K562 (cell line): ENCODE data around the gene B4GALT5. TPM values are rescaled to one million over a fixed set of nuclear protein-coding genes. Genes with fewer than 3 reads are reported as not detected.

Source experiments
- ATAC-seq: fragments of 200-7000 bp; cut with Tn5 transposase; 3 replicates; pipeline ENCODE4 v1.9.1; 2020; ENCODE audit warnings: moderate library complexity
- BruUV-seq: library from RNA; stranded (reverse); fragments of 400-500 nt; replicated peaks from 2 replicates; lab custom pipeline; 2021; lab: Mats Ljungman, UMichigan
- CTCF ChIA-PET: fragments of 300-600 bp; formaldehyde crosslinking; extraction: SDS; loops from one replicate; lab custom pipeline; 2021; ENCODE audit warnings: low intra/inter-chr PET ratio; lab: Yijun Ruan, JAX
- POLR2A ChIA-PET: fragments of 300-600, 350-650 bp; sonication (Branson Sonifier 250); formaldehyde crosslinking; extraction: SDS; loops from one replicate; lab custom pipeline; 2021; ENCODE audit warnings: antibody characterized with exemption, inconsistent platforms; lab: Yijun Ruan, JAX
- DNase-seq, 4 experiments: peaks; one replicate each; pipeline versions ENCODE4 v3.0.0 to v3.0.0-alpha.2; 2011 to 2018; ENCODE audit warnings: low spot score in 3 of 4, mixed read lengths in 3 of 4; ENCODE audit errors: extremely low read depth in 1 of 4
- FAIRE-seq: peaks from 2 replicates; lab custom pipeline; 2011; peaks lifted over from hg19 to GRCh38; lab: Jason Lieb, UNC
- H2AFZ ChIP-seq: 2 replicates; pipeline ENCODE4 v1.6.0; 2011; ENCODE audit warnings: low read depth, low read length, control low read depth, inconsistent platforms
- H3K27ac ChIP-seq: fragments of 200-600 bp; 3 replicates; pipeline ENCODE4 v1.8.0; 2011; ENCODE audit warnings: low read depth, mild to moderate bottlenecking, control low read depth, inconsistent platforms, low read length, moderate library complexity, mixed read lengths; ENCODE audit errors: extremely low read depth
- H3K27me3 ChIP-seq, 2 experiments: fragments of 300-600 bp in 1 of 2; 2 replicates in 1 of 2; 3 replicates in 1 of 2; pipeline versions ENCODE4 v1.6.0 to v1.8.0; 2011; ENCODE audit warnings: inconsistent platforms in 2 of 2, low read length in 2 of 2, mild to moderate bottlenecking in 1 of 2, mixed read lengths in 1 of 2, moderate library complexity in 1 of 2; ENCODE audit not compliant: control insufficient read depth in 2 of 2, insufficient read depth in 2 of 2
- H3K36me3 ChIP-seq: fragments of 300-600 bp; 3 replicates; pipeline ENCODE4 v1.8.0; 2011; ENCODE audit warnings: mild to moderate bottlenecking, low read length, inconsistent platforms; ENCODE audit not compliant: control insufficient read depth, insufficient read depth
- H3K4me1 ChIP-seq, 2 experiments: fragments of 200-600 bp in 1 of 2; replicated peaks in 1 of 2; 2 replicates in 1 of 2; 3 replicates in 1 of 2; pipeline versions ENCODE4 v1.5.1 to v1.8.0; 2011; ENCODE audit warnings: inconsistent platforms in 2 of 2, low read length in 2 of 2, mild to moderate bottlenecking in 1 of 2, mixed read lengths in 1 of 2, moderate library complexity in 1 of 2; ENCODE audit not compliant: control insufficient read depth in 2 of 2, insufficient read depth in 2 of 2
- H3K4me2 ChIP-seq: 2 replicates; pipeline ENCODE4 v1.6.1; 2011; ENCODE audit warnings: low read length, control low read depth, inconsistent platforms, mixed read lengths; ENCODE audit not compliant: insufficient read depth
- H3K4me3 ChIP-seq: fragments of 200-600 bp; sonication (generic), shearing (Covaris generic); 2 replicates; pipeline ENCODE4 v1.5.1; 2016; ENCODE audit warnings: control low read depth, inconsistent platforms
- H3K79me2 ChIP-seq: fragments of 200-600 bp; 3 replicates; pipeline ENCODE4 v1.8.0; 2011; ENCODE audit warnings: low read length, inconsistent platforms; ENCODE audit not compliant: control insufficient read depth, insufficient read depth
- H3K9ac ChIP-seq, 2 experiments: 2 replicates each; pipeline versions ENCODE4 v1.6.0 to v1.6.1; 2011; ENCODE audit warnings: low read depth in 2 of 2, low read length in 2 of 2, control low read depth in 1 of 2, inconsistent platforms in 1 of 2, mild to moderate bottlenecking in 1 of 2, mixed read lengths in 1 of 2; ENCODE audit not compliant: insufficient read depth in 1 of 2
- H3K9me1 ChIP-seq: one replicate; pipeline ENCODE4 v1.6.0; 2011; ENCODE audit warnings: inconsistent platforms, mild to moderate bottlenecking, low read length, moderate library complexity; ENCODE audit not compliant: control insufficient read depth, insufficient read depth
- H3K9me3 ChIP-seq: replicated peaks from 2 replicates; pipeline ENCODE4 v1.5.1; 2011; ENCODE audit warnings: low read depth, low read length, inconsistent platforms; ENCODE audit not compliant: control insufficient read depth, insufficient read depth
- H4K20me1 ChIP-seq: replicated peaks from 2 replicates; pipeline ENCODE4 v1.6.1; 2011; ENCODE audit warnings: low read length, inconsistent platforms, mixed read lengths; ENCODE audit not compliant: control insufficient read depth, insufficient read depth
- BRD9 ChIP-seq: fragments of 450-650 bp; IDR thresholded peaks from 2 replicates; pipeline ENCODE4 v1.6.1; 2018; ENCODE audit warnings: low read depth; ENCODE audit not compliant: partially characterized antibody
- CREB1 ChIP-seq, 2 experiments: sonication (generic) in 1 of 2; formaldehyde crosslinking in 1 of 2; IDR thresholded peaks; 2 replicates each; pipeline versions ENCODE4 v1.6.1 to v1.8.0; 2012 to 2022; ENCODE audit warnings: inconsistent platforms in 1 of 2, mild to moderate bottlenecking in 1 of 2, missing genetic modification reagents in 1 of 2, moderate library complexity in 1 of 2
- ELK1 ChIP-seq: sonication (generic); formaldehyde crosslinking; IDR thresholded peaks from 2 replicates; pipeline ENCODE4 v1.8.1; 2022; ENCODE audit warnings: missing genetic modification reagents
- GTF2A2 ChIP-seq: IDR thresholded peaks from 2 replicates; pipeline ENCODE4 v1.6.1; 2016; ENCODE audit warnings: mild to moderate bottlenecking, missing genetic modification characterization, missing compliant biosample characterization
- JUND ChIP-seq, 2 experiments: IDR thresholded peaks; 2 replicates in 1 of 2; 3 replicates in 1 of 2; pipeline ENCODE4 v1.6.1; 2011; ENCODE audit warnings: borderline replicate concordance in 2 of 2, low read depth in 2 of 2, low read length in 2 of 2, improper control_type of control experiment in 1 of 2, missing biosample characterization in 1 of 2, missing genetic modification characterization in 1 of 2, missing genetic modification reagents in 1 of 2
- KLF16 ChIP-seq: IDR thresholded peaks from 2 replicates; pipeline ENCODE4 v1.6.1; 2016; ENCODE audit warnings: antibody characterized with exemption
- MAFF ChIP-seq: IDR thresholded peaks from 2 replicates; pipeline ENCODE4 v1.6.1; 2012; ENCODE audit warnings: low read length, improper control_type of control experiment
- MAFG ChIP-seq: fragments of 450-650 bp; conservative IDR thresholded peaks from 2 replicates; pipeline ENCODE4 v1.6.1; 2016; ENCODE audit warnings: missing genetic modification characterization, missing compliant biosample characterization
- MAFK ChIP-seq: IDR thresholded peaks from 2 replicates; pipeline ENCODE4 v1.6.1; 2011; ENCODE audit warnings: low read length, improper control_type of control experiment
- MAZ ChIP-seq, 2 experiments: fragments of 450-650 bp in 1 of 2; sonication (generic) in 1 of 2; formaldehyde crosslinking; IDR thresholded peaks in 1 of 2; conservative IDR thresholded peaks in 1 of 2; 2 replicates each; pipeline versions ENCODE4 v1.4.0 to v1.5.0; 2020; ENCODE audit warnings: mild to moderate bottlenecking in 1 of 2, missing genetic modification reagents in 1 of 2
- PTBP1 ChIP-seq: fragments of 200-400 bp; formaldehyde crosslinking; IDR thresholded peaks from 2 replicates; pipeline ENCODE4 v1.6.1; 2017; ENCODE audit warnings: low read depth, low read length
- RBM22 ChIP-seq: fragments of 200-400 bp; formaldehyde crosslinking; IDR thresholded peaks from 2 replicates; pipeline ENCODE4 v1.6.1; 2018; ENCODE audit warnings: low read length, low read depth; ENCODE audit not compliant: poor library complexity, severe bottlenecking
- RBM34 ChIP-seq: fragments of 200-400 bp; formaldehyde crosslinking; IDR thresholded peaks from 2 replicates; pipeline ENCODE4 v1.6.1; 2018; ENCODE audit warnings: low read length, borderline replicate concordance; ENCODE audit not compliant: insufficient read depth
- SP1 ChIP-seq: sonication (generic); formaldehyde crosslinking; IDR thresholded peaks from 2 replicates; pipeline ENCODE4 v1.8.1; 2022; ENCODE audit warnings: mild to moderate bottlenecking, missing genetic modification reagents
- STAT5A ChIP-seq: IDR thresholded peaks from 2 replicates; pipeline ENCODE4 v1.6.1; 2012; ENCODE audit warnings: low read length, inconsistent platforms, borderline replicate concordance
- TRIM25 ChIP-seq: fragments of 450-650 bp; IDR thresholded peaks from 2 replicates; pipeline ENCODE4 v1.7.0; 2016; ENCODE audit warnings: borderline replicate concordance
- USF2 ChIP-seq: sonication (generic); formaldehyde crosslinking; IDR thresholded peaks from 2 replicates; pipeline ENCODE4 v1.5.0; 2020; ENCODE audit warnings: missing genetic modification reagents
- ZNF384 ChIP-seq: IDR thresholded peaks from 2 replicates; pipeline ENCODE4 v1.6.1; 2012; ENCODE audit warnings: low read depth, low read length, improper control_type of control experiment
- ZNF699 ChIP-seq: fragments of 250-450 bp; sonication (Bioruptor Pico); IDR thresholded peaks from 2 replicates; pipeline ENCODE4 v1.8.0; 2021; ENCODE audit warnings: mild to moderate bottlenecking, moderate library complexity; ENCODE audit not compliant: insufficient replicate concordance
- WGBS: fragments of 100-300 bp; shearing (Covaris generic); methylation state at CpG from one replicate; pipeline ENCODE4 v1.1.6; 2016; ENCODE audit warnings: low coverage, mixed read lengths; ENCODE audit not compliant: insufficient coverage; ENCODE audit errors: missing lambda C conversion rate; 5-methylcytosine and 5-hydroxymethylcytosine counted together
- in situ Hi-C: fragments of 300-500 bp; cut with MboI; formaldehyde crosslinking; loops from 4 replicates; pipeline ENCODE4 v1.15.0; 2018; ENCODE audit warnings: inconsistent platforms, mixed read lengths
- intact Hi-C: fragments of 100-400 bp; cut with micrococcal nuclease; formaldehyde crosslinking; loops from 2 replicates; pipeline ENCODE4 v1.14.2; 2022
- polyA plus RNA-seq, 8 experiments: library from polyadenylated mRNA; depleted of rRNA in 4 of 8; stranded (reverse) in 5 of 8; unstranded in 3 of 8; fragments of >200 nt; fragmentation: Nextera tagmentation in 2 of 8; fragmentation: Illumina TruSeq in 1 of 8; extraction: Ambion mirVana in 2 of 8; extraction: Trizol in 1 of 8; gene quantifications; 2 replicates each; pipeline versions ENCODE4 v1.2.1 to v1.2.3, GENCODE V29; 2011 to 2014; ENCODE audit warnings: inconsistent platforms in 1 of 8, missing spikeins in 1 of 8
- total RNA-seq, 7 experiments: library from RNA; depleted of rRNA in 6 of 7; stranded (reverse); fragments of >200 nt in 6 of 7; fragmentation: Illumina TruSeq in 2 of 7; extraction: Trizol in 2 of 7; gene quantifications; 2 replicates each; pipeline versions ENCODE4 v1.2.1 to v1.2.3, GENCODE V29; 2011 to 2021; ENCODE audit warnings: low replicate concordance in 1 of 7

B4GALT5 gene
- total and polyA plus RNA-seq, 9 of the 15 experiments (the other 6 are each of a cell fraction or from before 2014, with no cell fraction given), result 8.5 to 32.6 (median 23.4) TPM

DNA sequence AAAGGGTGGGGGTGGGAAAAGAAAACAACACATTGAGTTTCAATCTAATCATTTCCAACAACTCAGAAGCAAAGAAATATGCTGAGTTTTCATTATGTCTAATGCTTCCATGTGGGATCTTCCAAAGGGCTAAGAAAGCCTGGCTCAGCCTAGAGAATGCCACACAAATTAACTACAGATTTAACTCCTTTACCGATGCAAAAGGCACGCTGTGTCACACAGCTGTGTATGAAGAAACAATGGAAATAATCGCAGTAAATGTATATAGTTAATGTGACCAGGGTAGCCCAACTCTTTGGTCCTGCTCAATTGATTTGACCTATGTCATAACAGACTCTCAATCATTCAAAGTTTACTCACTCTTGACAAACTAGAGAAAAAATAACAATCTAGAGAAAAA lies 17.8 kb downstream of the B4GALT5 start:
- no peak for ATAC-seq
- Histone ChIP-seq H3K4me1 (peaks cover 0 to 33% of the 10 kb centered on the region in 2 experiments; a peak in 4 of 5 replicates), H3K4me2 (no peak overlapping the region), H3K27me3 (no peaks in the 10 kb centered on the region), H3K9me3 (no peaks in the 10 kb centered on the region), H3K79me2 (peaks cover 100% of the 10 kb centered on the region), H3K27ac (no peak overlapping the region), H2AFZ (no peak overlapping the region), H3K36me3 (peaks cover 5% of the 10 kb centered on the region; the same call in 2 of the 3 replicates), H3K4me3 (no peak overlapping the region), H3K9ac (no peak overlapping the region), H4K20me1 (peaks cover 10% of the 10 kb centered on the region), H3K9me1 (no peaks in the 10 kb centered on the region)
- no peak for FAIRE-seq
- ChIA-PET CTCF (interaction anchor here (0.6 kb wide), 1 partner anchor 10 kb away, joined by 3 read pairs; no protein-coding TSS in a partner anchor), POLR2A (interaction anchor here (0.6 to 1.2 kb wide), 2 partner anchors 11 to 378 kb away, joined by 3 to 6 read pairs; no protein-coding TSS in a partner anchor)
- intact Hi-C loops (no loop called here), in situ Hi-C loops (no loop called here)
- WGBS, result 85% methylated on average over 3 of the region's 3 CpGs
- no TSS peak for BruUV-seq
- DNase-seq, result no peak
- no peak for TF ChIP-seq STAT5A
- no peak for TF ChIP-seq KLF16
- TF ChIP-seq ZNF699 (CRISPR knock-in tag), result no peak
- TF ChIP-seq ZNF384, result no peak
- 0 out of 2 replicates have a peak, but pooled peaks have one; percentile 15 for TF ChIP-seq MAFK
- TF ChIP-seq MAFG (tag), result peak; percentile 69; the same call in 1 of the 2 replicates
- TF ChIP-seq CREB1 (IDR thresholded peaks at IDR 0.05), result no peak
- TF ChIP-seq CREB1 (CRISPR knock-in tag; IDR thresholded peaks at IDR 0.05), result no peak
- TF ChIP-seq MAFF, result peak; percentile 26; the same call in 1 of the 2 replicates
- TF ChIP-seq MAZ (CRISPR knock-in tag; conservative IDR thresholded peaks at IDR 0.05 in 1 of 2, IDR thresholded peaks at IDR 0.05 in 1 of 2), result no peak
- no peak for TF ChIP-seq BRD9
- TF ChIP-seq SP1 (CRISPR knock-in tag), result no peak
- no peak for TF ChIP-seq JUND (IDR thresholded peaks at IDR 0.05; ENCODE audit: borderline replicate concordance, low read depth, low read length)
- no peak for TF ChIP-seq JUND (tag; IDR thresholded peaks at IDR 0.05; ENCODE audit: borderline replicate concordance, low read depth, low read length)
- no peak for TF ChIP-seq ELK1 (CRISPR knock-in tag)
- TF ChIP-seq USF2, result no peak
- no peak for TF ChIP-seq GTF2A2
- no peak for TF ChIP-seq TRIM25
- TF ChIP-seq PTBP1, result no peak
- TF ChIP-seq RBM34, result no peak
- no peak for TF ChIP-seq RBM22
